K562 (cell line): ENCODE measurements around the gene LST1. TPM values are rescaled to one million over a fixed set of nuclear protein-coding genes. Genes with fewer than 3 reads are reported as not detected.

Source experiments
- E2F3 ChIP-seq: fragments of 250-450 bp; sonication (Bioruptor Pico); IDR thresholded peaks from 2 replicates; pipeline ENCODE4 v1.4.0; 2020; ENCODE audit warnings: mild to moderate bottlenecking
- FOSL1 ChIP-seq: fragments of 200-800 bp; sonication (Bioruptor generic); conservative IDR thresholded peaks from 2 replicates; pipeline ENCODE4 v1.6.1; 2016; ENCODE audit warnings: missing genetic modification characterization, missing compliant biosample characterization
- FOXJ2 ChIP-seq: fragments of 200-800 bp; sonication (Bioruptor generic); IDR thresholded peaks from 2 replicates; pipeline ENCODE4 v1.6.1; 2016; ENCODE audit warnings: missing genetic modification characterization, missing compliant biosample characterization
- GABPB2 ChIP-seq: fragments of 250-450 bp; sonication (Bioruptor Pico); conservative IDR thresholded peaks from 2 replicates; pipeline ENCODE4 v1.5.1; 2021; ENCODE audit warnings: mild to moderate bottlenecking
- HEY1 ChIP-seq: fragments of 250-450 bp; sonication (Bioruptor Pico); IDR thresholded peaks from 2 replicates; pipeline ENCODE4 v1.5.0; 2020; ENCODE audit warnings: mild to moderate bottlenecking, moderate library complexity, borderline replicate concordance
- MYNN ChIP-seq, 2 experiments: sonication (generic); formaldehyde crosslinking in 1 of 2; IDR thresholded peaks; 2 replicates each; pipeline versions ENCODE4 v1.5.0 to v1.6.1; 2016 to 2020; ENCODE audit warnings: antibody characterized with exemption in 1 of 2, missing genetic modification reagents in 1 of 2
- PHF8 ChIP-seq: fragments of 200-600 bp; sonication (generic); IDR thresholded peaks from 2 replicates; pipeline ENCODE4 v1.6.1; 2012; ENCODE audit warnings: mixed run types, mild to moderate bottlenecking, inconsistent platforms, low read length, moderate library complexity, borderline replicate concordance
- SRF ChIP-seq, 2 experiments: fragments of 250-450, 450-650 bp in 1 of 2; sonication (Bioruptor Pico) in 1 of 2; sonication (generic) in 1 of 2; formaldehyde crosslinking; IDR thresholded peaks; 2 replicates each; pipeline versions ENCODE4 v1.5.0 to v1.5.1; 2020 to 2022; ENCODE audit warnings: mild to moderate bottlenecking in 1 of 2, missing genetic modification reagents in 1 of 2
- SRSF3 ChIP-seq: fragments of 200-400 bp; formaldehyde crosslinking; IDR thresholded peaks from 2 replicates; pipeline ENCODE4 v1.6.1; 2016; ENCODE audit warnings: mild to moderate bottlenecking, low read length, moderate library complexity; ENCODE audit not compliant: insufficient read depth
- TAF7 ChIP-seq: fragments of 450-650 bp; IDR thresholded peaks from 2 replicates; pipeline ENCODE4 v1.6.1; 2016; ENCODE audit warnings: missing genetic modification characterization, missing compliant biosample characterization
- ZNF324 ChIP-seq: fragments of 250-450 bp; sonication (Bioruptor Pico); IDR thresholded peaks from 2 replicates; pipeline ENCODE4 v1.4.0; 2020; ENCODE audit warnings: mild to moderate bottlenecking
- ZNF766 ChIP-seq: fragments of 200-800 bp; sonication (Bioruptor generic); conservative IDR thresholded peaks from 2 replicates; pipeline ENCODE4 v1.6.1; 2016; ENCODE audit warnings: missing genetic modification characterization, missing compliant biosample characterization
- polyA plus RNA-seq, 8 experiments: library from polyadenylated mRNA; depleted of rRNA in 4 of 8; stranded (reverse) in 5 of 8; unstranded in 3 of 8; fragments of >200 nt; fragmentation: Nextera tagmentation in 2 of 8; fragmentation: Illumina TruSeq in 1 of 8; extraction: Ambion mirVana in 2 of 8; extraction: Trizol in 1 of 8; gene quantifications; 2 replicates each; pipeline versions ENCODE4 v1.2.1 to v1.2.3, GENCODE V29; 2011 to 2014; ENCODE audit warnings: inconsistent platforms in 1 of 8, missing spikeins in 1 of 8
- total RNA-seq, 7 experiments: library from RNA; depleted of rRNA in 6 of 7; stranded (reverse); fragments of >200 nt in 6 of 7; fragmentation: Illumina TruSeq in 2 of 7; extraction: Trizol in 2 of 7; gene quantifications; 2 replicates each; pipeline versions ENCODE4 v1.2.1 to v1.2.3, GENCODE V29; 2011 to 2021; ENCODE audit warnings: low replicate concordance in 1 of 7
- TF ChIP-seq, protein P1 (sequence below): sonication (generic); formaldehyde crosslinking; IDR thresholded peaks from 2 replicates; pipeline ENCODE4 v1.8.0; 2022; ENCODE audit warnings: mild to moderate bottlenecking, missing genetic modification reagents
- TF ChIP-seq, protein P2 (sequence below): fragments of 450-650 bp; formaldehyde crosslinking; IDR thresholded peaks from 2 replicates; pipeline ENCODE4 v1.4.0; 2020; ENCODE audit warnings: mild to moderate bottlenecking, moderate library complexity
- TF ChIP-seq, protein P3 (sequence below): fragments of 250-450 bp; sonication (Bioruptor Pico); IDR thresholded peaks from 2 replicates; pipeline ENCODE4 v1.8.0; 2022; ENCODE audit warnings: inconsistent platforms, mild to moderate bottlenecking, moderate library complexity, borderline replicate concordance
- TF ChIP-seq, protein P4 (sequence below): fragments of 250-450 bp; sonication (Bioruptor Pico); IDR thresholded peaks from 2 replicates; pipeline ENCODE4 v1.5.0; 2020; ENCODE audit warnings: mild to moderate bottlenecking, borderline replicate concordance
- TF ChIP-seq, protein P5 (sequence below): fragments of 450-650 bp; IDR thresholded peaks from 2 replicates; pipeline ENCODE4 v1.6.1; 2016; ENCODE audit warnings: borderline replicate concordance

The LST1 gene
- total and polyA plus RNA-seq, 9 of the 15 experiments (the other 6 are each of a cell fraction or from before 2014, with no cell fraction given) = 0.82 to 7.8 (median 1.7) TPM

DNA sequence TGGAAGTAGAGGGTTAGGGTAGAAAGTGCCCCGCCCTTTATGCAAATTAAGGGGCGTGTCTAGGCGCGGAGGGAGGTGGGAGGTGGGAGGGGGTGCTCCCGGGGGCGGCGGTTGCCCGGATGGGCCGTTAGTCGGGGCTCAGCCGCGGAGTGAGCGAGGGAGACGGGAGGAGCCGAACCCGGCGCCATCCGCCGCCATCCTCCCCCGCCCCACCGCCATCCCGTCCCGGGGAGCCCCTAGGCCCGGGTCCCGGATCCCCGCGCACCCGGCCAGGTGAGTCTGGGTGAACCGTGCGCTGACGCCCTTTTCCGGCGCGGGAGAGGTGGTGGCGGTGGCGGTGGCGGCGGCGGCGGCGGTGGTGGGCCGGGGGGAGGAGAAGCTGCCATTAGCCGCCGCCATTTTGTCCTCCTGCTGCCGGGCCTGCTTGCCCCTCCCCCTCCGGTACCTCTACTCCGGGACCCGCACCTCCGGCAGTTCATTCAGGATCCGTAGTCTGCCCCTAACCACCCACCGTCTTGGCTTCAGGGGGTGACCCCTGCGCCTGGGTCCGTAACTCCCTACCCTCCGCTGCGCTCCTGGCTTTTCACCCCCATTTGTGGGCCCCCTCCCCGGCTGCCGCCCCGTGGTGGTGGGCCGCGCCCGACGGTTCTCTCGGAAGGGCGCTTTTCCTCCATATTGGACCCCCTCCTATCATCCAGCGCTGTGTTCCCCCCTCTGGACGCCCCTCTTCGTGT lies 34.7 kb downstream of the LST1 start, which contains the start of gene PRRC2A (continued):
- TF ChIP-seq, protein P1, sequence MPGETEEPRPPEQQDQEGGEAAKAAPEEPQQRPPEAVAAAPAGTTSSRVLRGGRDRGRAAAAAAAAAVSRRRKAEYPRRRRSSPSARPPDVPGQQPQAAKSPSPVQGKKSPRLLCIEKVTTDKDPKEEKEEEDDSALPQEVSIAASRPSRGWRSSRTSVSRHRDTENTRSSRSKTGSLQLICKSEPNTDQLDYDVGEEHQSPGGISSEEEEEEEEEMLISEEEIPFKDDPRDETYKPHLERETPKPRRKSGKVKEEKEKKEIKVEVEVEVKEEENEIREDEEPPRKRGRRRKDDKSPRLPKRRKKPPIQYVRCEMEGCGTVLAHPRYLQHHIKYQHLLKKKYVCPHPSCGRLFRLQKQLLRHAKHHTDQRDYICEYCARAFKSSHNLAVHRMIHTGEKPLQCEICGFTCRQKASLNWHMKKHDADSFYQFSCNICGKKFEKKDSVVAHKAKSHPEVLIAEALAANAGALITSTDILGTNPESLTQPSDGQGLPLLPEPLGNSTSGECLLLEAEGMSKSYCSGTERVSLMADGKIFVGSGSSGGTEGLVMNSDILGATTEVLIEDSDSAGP (CRISPR knock-in tag) = 0 out of 2 replicates have a peak, but pooled peaks have one; percentile 34
- TF ChIP-seq SRSF3 (peak; percentile 88), ZNF324 (CRISPR knock-in tag) (no peak), MYNN (IDR thresholded peaks at IDR 0.05) (0 out of 2 replicates have a peak, but pooled peaks have one; percentile 13), MYNN (CRISPR knock-in tag; IDR thresholded peaks at IDR 0.05) (no peak), HEY1 (0 out of 2 replicates have a peak, but pooled peaks have one; percentile 13), GABPB2 (CRISPR knock-in tag) (peak; percentile 71; the same call in 1 of the 2 replicates), PHF8 (peak; percentile 75), E2F3 (CRISPR knock-in tag) (0 out of 2 replicates have a peak, but pooled peaks have one; percentile 10), ZNF766 (CRISPR knock-in tag) (peak; percentile 54; the same call in 1 of the 2 replicates), FOXJ2 (no peak), FOSL1 (peak; percentile 8; the same call in 1 of the 2 replicates), TAF7 (tag) (peak; percentile 100), SRF (CRISPR knock-in tag; IDR thresholded peaks at IDR 0.05) (no peak)
- TF ChIP-seq, protein P2, sequence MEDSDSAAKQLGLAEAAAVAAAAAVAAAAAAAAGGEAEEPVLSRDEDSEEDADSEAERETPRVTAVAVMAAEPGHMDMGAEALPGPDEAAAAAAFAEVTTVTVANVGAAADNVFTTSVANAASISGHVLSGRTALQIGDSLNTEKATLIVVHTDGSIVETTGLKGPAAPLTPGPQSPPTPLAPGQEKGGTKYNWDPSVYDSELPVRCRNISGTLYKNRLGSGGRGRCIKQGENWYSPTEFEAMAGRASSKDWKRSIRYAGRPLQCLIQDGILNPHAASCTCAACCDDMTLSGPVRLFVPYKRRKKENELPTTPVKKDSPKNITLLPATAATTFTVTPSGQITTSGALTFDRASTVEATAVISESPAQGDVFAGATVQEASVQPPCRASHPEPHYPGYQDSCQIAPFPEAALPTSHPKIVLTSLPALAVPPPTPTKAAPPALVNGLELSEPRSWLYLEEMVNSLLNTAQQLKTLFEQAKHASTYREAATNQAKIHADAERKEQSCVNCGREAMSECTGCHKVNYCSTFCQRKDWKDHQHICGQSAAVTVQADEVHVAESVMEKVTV (CRISPR knock-in tag) = peak; percentile 32; the same call in 1 of the 2 replicates
- TF ChIP-seq, protein P3, sequence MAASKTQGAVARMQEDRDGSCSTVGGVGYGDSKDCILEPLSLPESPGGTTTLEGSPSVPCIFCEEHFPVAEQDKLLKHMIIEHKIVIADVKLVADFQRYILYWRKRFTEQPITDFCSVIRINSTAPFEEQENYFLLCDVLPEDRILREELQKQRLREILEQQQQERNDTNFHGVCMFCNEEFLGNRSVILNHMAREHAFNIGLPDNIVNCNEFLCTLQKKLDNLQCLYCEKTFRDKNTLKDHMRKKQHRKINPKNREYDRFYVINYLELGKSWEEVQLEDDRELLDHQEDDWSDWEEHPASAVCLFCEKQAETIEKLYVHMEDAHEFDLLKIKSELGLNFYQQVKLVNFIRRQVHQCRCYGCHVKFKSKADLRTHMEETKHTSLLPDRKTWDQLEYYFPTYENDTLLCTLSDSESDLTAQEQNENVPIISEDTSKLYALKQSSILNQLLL (CRISPR knock-in tag) = no peak
- TF ChIP-seq, protein P4, sequence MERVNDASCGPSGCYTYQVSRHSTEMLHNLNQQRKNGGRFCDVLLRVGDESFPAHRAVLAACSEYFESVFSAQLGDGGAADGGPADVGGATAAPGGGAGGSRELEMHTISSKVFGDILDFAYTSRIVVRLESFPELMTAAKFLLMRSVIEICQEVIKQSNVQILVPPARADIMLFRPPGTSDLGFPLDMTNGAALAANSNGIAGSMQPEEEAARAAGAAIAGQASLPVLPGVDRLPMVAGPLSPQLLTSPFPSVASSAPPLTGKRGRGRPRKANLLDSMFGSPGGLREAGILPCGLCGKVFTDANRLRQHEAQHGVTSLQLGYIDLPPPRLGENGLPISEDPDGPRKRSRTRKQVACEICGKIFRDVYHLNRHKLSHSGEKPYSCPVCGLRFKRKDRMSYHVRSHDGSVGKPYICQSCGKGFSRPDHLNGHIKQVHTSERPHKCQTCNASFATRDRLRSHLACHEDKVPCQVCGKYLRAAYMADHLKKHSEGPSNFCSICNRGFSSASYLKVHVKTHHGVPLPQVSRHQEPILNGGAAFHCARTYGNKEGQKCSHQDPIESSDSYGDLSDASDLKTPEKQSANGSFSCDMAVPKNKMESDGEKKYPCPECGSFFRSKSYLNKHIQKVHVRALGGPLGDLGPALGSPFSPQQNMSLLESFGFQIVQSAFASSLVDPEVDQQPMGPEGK = no peak
- TF ChIP-seq, protein P5, sequence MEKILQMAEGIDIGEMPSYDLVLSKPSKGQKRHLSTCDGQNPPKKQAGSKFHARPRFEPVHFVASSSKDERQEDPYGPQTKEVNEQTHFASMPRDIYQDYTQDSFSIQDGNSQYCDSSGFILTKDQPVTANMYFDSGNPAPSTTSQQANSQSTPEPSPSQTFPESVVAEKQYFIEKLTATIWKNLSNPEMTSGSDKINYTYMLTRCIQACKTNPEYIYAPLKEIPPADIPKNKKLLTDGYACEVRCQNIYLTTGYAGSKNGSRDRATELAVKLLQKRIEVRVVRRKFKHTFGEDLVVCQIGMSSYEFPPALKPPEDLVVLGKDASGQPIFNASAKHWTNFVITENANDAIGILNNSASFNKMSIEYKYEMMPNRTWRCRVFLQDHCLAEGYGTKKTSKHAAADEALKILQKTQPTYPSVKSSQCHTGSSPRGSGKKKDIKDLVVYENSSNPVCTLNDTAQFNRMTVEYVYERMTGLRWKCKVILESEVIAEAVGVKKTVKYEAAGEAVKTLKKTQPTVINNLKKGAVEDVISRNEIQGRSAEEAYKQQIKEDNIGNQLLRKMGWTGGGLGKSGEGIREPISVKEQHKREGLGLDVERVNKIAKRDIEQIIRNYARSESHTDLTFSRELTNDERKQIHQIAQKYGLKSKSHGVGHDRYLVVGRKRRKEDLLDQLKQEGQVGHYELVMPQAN = peak; percentile 84; the same call in 1 of the 2 replicates
